IMR-90 (cell line): ENCODE results near the gene PTGDR. TPM values are rescaled to one million over a fixed set of nuclear protein-coding genes. Genes with fewer than 3 reads are reported as not detected.

ENCODE experiments used
- ATAC-seq: fragments of 200-7000 bp; cut with Tn5 transposase; 2 replicates; pipeline ENCODE4 v1.9.1; 2020; ENCODE audit warnings: low read depth, mild to moderate bottlenecking, moderate library complexity
- BruUV-seq: library from RNA; stranded (reverse); fragments of 400-500 nt; replicated peaks from 2 replicates; lab custom pipeline; 2021; lab: Mats Ljungman, UMichigan
- CTCF ChIA-PET: fragments of 300-600 bp; formaldehyde crosslinking; extraction: SDS; loops from one replicate; lab custom pipeline; 2021; ENCODE audit warnings: antibody characterized with exemption; lab: Yijun Ruan, JAX
- POLR2A ChIA-PET: fragments of 300-600 bp; sonication (Branson Sonifier 250); formaldehyde crosslinking; loops from one replicate; lab custom pipeline; 2022; ENCODE audit warnings: antibody characterized with exemption; ENCODE audit not compliant: unreplicated experiment; lab: Charles Lee
- DNase-seq: peaks from one replicate; pipeline ENCODE4 v3.0.0; 2013
- H2AFZ ChIP-seq: replicated peaks from 2 replicates; pipeline ENCODE3; 2013; ENCODE audit warnings: low read length, mild to moderate bottlenecking; ENCODE audit not compliant: poor library complexity
- H2AK5ac ChIP-seq: 2 replicates; pipeline ENCODE4 v1.6.1; 2013; ENCODE audit warnings: low read depth, low read length, inconsistent platforms
- H2AK9ac ChIP-seq: replicated peaks from 2 replicates; pipeline ENCODE3; 2013; ENCODE audit warnings: mild to moderate bottlenecking, low read depth, low read length, moderate library complexity; ENCODE audit not compliant: poor library complexity
- H2BK120ac ChIP-seq: 2 replicates; pipeline ENCODE4 v1.6.1; 2013; ENCODE audit warnings: low read depth, low read length, inconsistent platforms
- H2BK15ac ChIP-seq: 3 replicates; pipeline ENCODE4 v1.6.1; 2013; ENCODE audit warnings: low read depth, low read length, inconsistent platforms
- H2BK20ac ChIP-seq: 2 replicates; pipeline ENCODE4 v1.6.1; 2013; ENCODE audit warnings: low read depth, mild to moderate bottlenecking, inconsistent platforms, low read length, moderate library complexity
- H2BK5ac ChIP-seq: 2 replicates; pipeline ENCODE4 v1.6.1; 2013; ENCODE audit warnings: mild to moderate bottlenecking, low read depth, low read length, inconsistent platforms; ENCODE audit not compliant: poor library complexity, severe bottlenecking
- H3K14ac ChIP-seq: replicated peaks from 2 replicates; pipeline ENCODE4 v1.6.1; 2013; ENCODE audit warnings: low read depth, low read length, inconsistent platforms
- H3K18ac ChIP-seq: 2 replicates; pipeline ENCODE4 v1.6.1; 2013; ENCODE audit warnings: low read depth, low read length, control low read depth
- H3K23ac ChIP-seq: 2 replicates; pipeline ENCODE4 v1.6.1; 2013; ENCODE audit warnings: low read depth, low read length, inconsistent platforms
- H3K27ac ChIP-seq: 2 replicates; pipeline ENCODE4 v1.5.1; 2013; ENCODE audit warnings: mild to moderate bottlenecking, control low read depth, low read length; ENCODE audit not compliant: insufficient read depth
- H3K27me3 ChIP-seq: 2 replicates; pipeline ENCODE4 v1.6.1; 2013; ENCODE audit warnings: low read length; ENCODE audit not compliant: control insufficient read depth, insufficient read depth
- H3K36me3 ChIP-seq: 2 replicates; pipeline ENCODE4 v1.6.1; 2013; ENCODE audit warnings: low read length, mixed read lengths; ENCODE audit not compliant: control insufficient read depth, insufficient read depth
- H3K4ac ChIP-seq: 2 replicates; pipeline ENCODE4 v1.6.1; 2013; ENCODE audit warnings: low read depth, low read length, inconsistent platforms
- H3K4me1 ChIP-seq: 2 replicates; pipeline ENCODE4 v1.6.1; 2013; ENCODE audit warnings: low read length, mixed read lengths; ENCODE audit not compliant: control insufficient read depth, insufficient read depth
- H3K4me2 ChIP-seq: 2 replicates; pipeline ENCODE4 v1.6.1; 2013; ENCODE audit warnings: low read depth, mild to moderate bottlenecking, control low read depth, low read length, moderate library complexity
- H3K4me3 ChIP-seq: 2 replicates; pipeline ENCODE4 v1.5.1; 2013; ENCODE audit warnings: low read depth, mild to moderate bottlenecking, control low read depth, low read length, moderate library complexity; ENCODE audit not compliant: insufficient read depth
- H3K56ac ChIP-seq: 2 replicates; pipeline ENCODE4 v1.6.1; 2013; ENCODE audit warnings: low read length, inconsistent platforms; ENCODE audit not compliant: insufficient read depth; ENCODE audit errors: extremely low read depth
- H3K79me1 ChIP-seq, 2 experiments: 2 replicates each; pipeline ENCODE4 v1.6.1; 2013; ENCODE audit warnings: low read length in 2 of 2, inconsistent platforms in 1 of 2, low read depth in 1 of 2
- H3K9ac ChIP-seq: 2 replicates; pipeline ENCODE4 v1.6.1; 2013; ENCODE audit warnings: low read depth, low read length, control low read depth
- H3K9me1 ChIP-seq: 2 replicates; pipeline ENCODE4 v1.6.1; 2013; ENCODE audit warnings: low read length, inconsistent platforms; ENCODE audit not compliant: insufficient read depth
- H3K9me3 ChIP-seq: 2 replicates; pipeline ENCODE4 v1.6.1; 2013; ENCODE audit warnings: low read length; ENCODE audit not compliant: control insufficient read depth, insufficient read depth
- H4K20me1 ChIP-seq: 2 replicates; pipeline ENCODE4 v1.6.1; 2013; ENCODE audit warnings: low read length, inconsistent platforms; ENCODE audit not compliant: insufficient read depth
- H4K5ac ChIP-seq: 2 replicates; pipeline ENCODE4 v1.6.1; 2013; ENCODE audit warnings: mild to moderate bottlenecking, low read depth, low read length, control low read depth
- H4K8ac ChIP-seq, 2 experiments: 2 replicates each; pipeline ENCODE4 v1.6.1; 2013; ENCODE audit warnings: low read depth in 2 of 2, low read length in 2 of 2, control low read depth in 1 of 2, inconsistent platforms in 1 of 2
- H4K91ac ChIP-seq: 2 replicates; pipeline ENCODE4 v1.6.1; 2013; ENCODE audit warnings: low read depth, low read length, inconsistent platforms; ENCODE audit not compliant: insufficient read depth
- BHLHE40 ChIP-seq: fragments of 150-350 bp; IDR thresholded peaks from 2 replicates; pipeline ENCODE4 v1.6.1; 2016; ENCODE audit warnings: mild to moderate bottlenecking, low read depth, low read length
- CEBPB ChIP-seq: IDR thresholded peaks from 2 replicates; pipeline ENCODE4 v1.6.1; 2012; ENCODE audit warnings: low read depth, low read length, improper control_type of control experiment
- ELK1 ChIP-seq: fragments of 150-350 bp; IDR thresholded peaks from 2 replicates; pipeline ENCODE4 v1.6.1; 2016; ENCODE audit warnings: low read depth, mild to moderate bottlenecking, low read length, moderate library complexity, borderline replicate concordance
- FOS ChIP-seq: fragments of 150-350 bp; IDR thresholded peaks from 2 replicates; pipeline ENCODE4 v1.6.1; 2016; ENCODE audit warnings: low read depth, low read length
- MAZ ChIP-seq: IDR thresholded peaks from 2 replicates; pipeline ENCODE4 v1.6.1; 2012; ENCODE audit warnings: low read depth, mild to moderate bottlenecking, low read length, improper control_type of control experiment, moderate library complexity, borderline replicate concordance
- NFE2L2 ChIP-seq: fragments of 150-350 bp; IDR thresholded peaks from 2 replicates; pipeline ENCODE4 v1.6.1; 2016; ENCODE audit warnings: low read depth, mild to moderate bottlenecking, low read length
- POLR2A ChIP-seq: IDR thresholded peaks from 2 replicates; pipeline ENCODE4 v1.6.1; 2012; ENCODE audit warnings: mild to moderate bottlenecking, low read depth, low read length
- RAD21 ChIP-seq: IDR thresholded peaks from 2 replicates; pipeline ENCODE4 v1.6.1; 2012; ENCODE audit warnings: low read length, improper control_type of control experiment
- RCOR1 ChIP-seq: IDR thresholded peaks from 2 replicates; pipeline ENCODE4 v1.6.1; 2012; ENCODE audit warnings: mild to moderate bottlenecking, low read length, improper control_type of control experiment; ENCODE audit not compliant: insufficient replicate concordance
- RFX5 ChIP-seq: IDR thresholded peaks from 2 replicates; pipeline ENCODE4 v1.8.0; 2012; ENCODE audit warnings: low read depth, mild to moderate bottlenecking, low read length, moderate library complexity
- SMC3 ChIP-seq: fragments of 150-350 bp; IDR thresholded peaks from 2 replicates; pipeline ENCODE4 v1.6.1; 2016; ENCODE audit warnings: low read depth, mild to moderate bottlenecking, antibody characterized with exemption, low read length, moderate library complexity
- WGBS, 2 experiments: methylation state at CpG; one replicate each; pipeline versions ENCODE4 v1.1.5 to v1.1.7; 2013; ENCODE audit warnings: missing lambda C conversion rate in 2 of 2; ENCODE audit not compliant: insufficient read length in 1 of 2; ENCODE audit errors: extremely low coverage in 2 of 2; 5-methylcytosine and 5-hydroxymethylcytosine counted together
- dilution Hi-C: fragments of 300-500 bp; cut with HindIII; formaldehyde crosslinking; loops from one replicate; pipeline ENCODE4 v1.14.3; 2018; ENCODE audit warnings: low sequenced_read_pairs; ENCODE audit not compliant: unreplicated experiment
- in situ Hi-C: fragments of 300-500 bp; cut with MboI; formaldehyde crosslinking; loops from 3 replicates; pipeline ENCODE4 v1.14.3; 2019; ENCODE audit warnings: low sequenced_read_pairs, inconsistent platforms, mixed read lengths
- intact Hi-C: fragments of 100-400 bp; cut with micrococcal nuclease; formaldehyde crosslinking; loops from 2 replicates; pipeline ENCODE4 v1.10.0; 2022
- polyA plus RNA-seq, 3 experiments: library from polyadenylated mRNA; depleted of rRNA; stranded (reverse); fragments of >200 nt; gene quantifications; 2 replicates each; pipeline ENCODE4 v1.2.3, GENCODE V29; 2012; ENCODE audit warnings: low replicate concordance in 1 of 3
- total RNA-seq: library from RNA; depleted of rRNA; stranded (reverse); fragments of >200 nt; gene quantifications from 2 replicates; pipeline ENCODE4 v1.2.3, GENCODE V29; 2012

The PTGDR gene
- total and polyA plus RNA-seq, 2 of the 4 experiments (the other 2 are of a cell fraction) = not detected

- H3K4me3 ChIP-seq = peak overlapping the region; percentile 26; the same call in 1 of the 2 replicates
- POLR2A ChIA-PET = no interaction called here
- ATAC-seq = peak; percentile 64
Measured at GRCh38 chr14:52268279-52269061, 972 bp downstream of the PTGDR start.

More at GRCh38 chr14:52268279-52269061, 972 bp downstream of the PTGDR start:
- peaks cover 43% of the 10 kb centered on the region for H3K27me3 ChIP-seq
- no peak overlapping the region for H4K8ac ChIP-seq
- H2BK120ac ChIP-seq = no peak overlapping the region
- H3K23ac ChIP-seq = no peak overlapping the region
- dilution Hi-C loops = no loop called here
- H3K79me1 ChIP-seq = no peaks in the 10 kb centered on the region
- H2BK15ac ChIP-seq = no peak overlapping the region
- H4K20me1 ChIP-seq = no peaks in the 10 kb centered on the region
- no peak overlapping the region for H4K5ac ChIP-seq
- H3K27ac ChIP-seq = no peak overlapping the region
- H3K14ac ChIP-seq = no peak overlapping the region
- no TSS peak for BruUV-seq
- intact Hi-C loops = no loop called here
- no peak overlapping the region for H3K4ac ChIP-seq
- 0 out of 2 replicates have a peak, but pooled peaks cover 3% of the 10 kb centered on the region for H3K9me1 ChIP-seq
- peaks cover 4% of the 10 kb centered on the region; the same call in 1 of the 2 replicates for H3K4me1 ChIP-seq
- H4K91ac ChIP-seq = no peak overlapping the region
- in situ Hi-C loops = no loop called here
- DNase-seq = peak; percentile 13
- H3K56ac ChIP-seq = no peak overlapping the region
- 3% methylated on average over 19 of the region's 54 CpGs; no CpG with 5 or more reads in 1 of the 2 experiments for WGBS, 2 experiments
- no peak overlapping the region for H2AK9ac ChIP-seq
- no peaks in the 10 kb centered on the region for H3K9me3 ChIP-seq
- H2BK20ac ChIP-seq = no peak overlapping the region
- peak overlapping the region; percentile 88 for H3K4me2 ChIP-seq
- TF ChIP-seq RCOR1 = no peak
- no peak for TF ChIP-seq MAZ
- no peak for TF ChIP-seq POLR2A
- no peak for TF ChIP-seq ELK1
- no peak for TF ChIP-seq CEBPB
- TF ChIP-seq NFE2L2 = no peak
- no peak for TF ChIP-seq RAD21
- no peak for TF ChIP-seq RFX5
- TF ChIP-seq SMC3 = no peak
- no peak for TF ChIP-seq BHLHE40
- TF ChIP-seq FOS = no peak
- peak overlapping the region; percentile 73 for H2AFZ ChIP-seq
- no peak overlapping the region for H3K18ac ChIP-seq
- H3K36me3 ChIP-seq = no peaks in the 10 kb centered on the region
- CTCF ChIA-PET = no interaction called here
- no peak overlapping the region for H2AK5ac ChIP-seq
- no peak overlapping the region for H3K9ac ChIP-seq
- no peak overlapping the region for H2BK5ac ChIP-seq
